HG02763 (cell line): Measurements from ENCODE around the gene CNTN1.
"Not testable (repeated sequence)": the region's sequence is repeated elsewhere in the genome, so short reads cannot be mapped to it uniquely, and the experiment has no call there.

Experiments used
- ATAC-seq: cut with Tn5 transposase; IDR thresholded peaks from one replicate; pipeline ENCODE4 v1.9.1; 2021; ENCODE audit warnings: mild to moderate bottlenecking, moderate library complexity; ENCODE audit not compliant: unreplicated experiment

Gene CNTN1

DNA sequence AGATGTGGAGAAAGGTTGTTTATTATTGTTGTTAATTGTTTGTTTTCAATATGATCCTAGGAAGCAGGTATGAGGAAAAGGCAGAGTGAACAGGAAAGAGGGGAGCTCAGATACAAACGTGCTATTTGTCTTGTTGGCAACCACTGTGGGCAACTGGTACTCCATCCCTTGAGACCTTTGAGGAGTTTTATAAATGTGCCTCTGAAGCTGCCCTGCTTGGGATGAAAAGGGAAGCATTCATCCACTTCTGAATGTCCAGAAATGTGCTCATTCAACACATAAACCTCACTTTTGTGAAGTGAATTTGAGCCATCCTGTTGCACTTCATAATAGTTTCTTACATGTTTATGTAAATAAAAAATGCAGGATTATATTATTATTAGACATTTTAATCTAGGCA, 331.6 kb downstream of the CNTN1 start:
- no peak for ATAC-seq

DNA sequence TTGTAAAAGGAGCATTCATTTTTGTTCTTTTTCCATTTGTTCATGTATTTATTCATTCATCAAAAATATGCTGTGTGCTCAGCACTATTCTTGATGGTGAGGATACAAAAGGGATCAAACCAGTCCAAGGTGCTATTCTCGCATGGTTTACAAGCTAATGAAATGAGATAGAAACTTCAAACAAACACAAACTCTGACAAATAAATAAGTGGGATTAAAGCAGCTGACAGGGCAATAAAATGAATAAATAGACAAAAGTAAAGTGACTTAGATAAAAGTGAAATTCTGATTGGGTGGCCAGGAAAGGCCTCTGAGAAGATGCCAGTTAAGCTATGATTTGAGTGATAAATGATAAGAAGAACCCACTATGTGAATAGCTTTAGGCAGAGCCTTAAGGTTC, 333.9 kb downstream of the CNTN1 start:
- no peak for ATAC-seq

DNA sequence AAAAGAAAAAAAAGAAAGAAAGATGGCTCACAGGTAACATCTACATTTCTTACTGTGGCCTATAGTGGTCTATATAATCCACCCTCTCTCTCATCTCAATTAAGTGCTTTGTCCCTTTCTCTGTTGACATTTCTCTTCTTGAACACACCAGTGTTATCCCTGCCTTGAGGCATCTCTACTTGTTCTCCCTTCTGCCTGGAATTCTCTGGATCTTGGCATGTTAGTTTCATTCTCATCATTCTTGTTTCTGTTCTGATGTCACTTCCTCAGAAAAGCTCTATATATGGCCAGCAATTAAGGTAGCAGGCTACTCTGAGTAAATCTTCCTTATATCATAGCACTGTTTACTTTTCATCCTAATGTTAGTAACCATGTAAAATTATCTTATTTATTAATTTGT, 340.1 kb downstream of the CNTN1 start:
- no peak for ATAC-seq

DNA sequence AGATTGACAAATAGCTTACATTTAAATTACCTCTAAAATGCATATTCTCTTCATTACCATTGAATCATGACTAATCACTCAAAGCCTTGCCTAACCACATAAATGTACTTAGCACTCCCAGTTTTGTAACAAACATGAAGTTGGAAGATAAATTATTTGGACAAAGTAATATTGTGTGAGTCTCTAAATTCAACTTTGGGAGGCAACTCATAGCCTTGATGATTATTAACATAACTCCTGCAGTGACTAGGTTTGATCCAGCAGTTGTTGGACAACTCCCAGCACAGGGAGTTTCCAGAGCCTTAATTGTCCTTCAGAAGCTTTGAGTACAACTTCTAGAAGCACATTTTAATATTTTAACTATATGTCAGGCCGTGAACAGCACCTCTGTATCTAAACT, 342.4 kb downstream of the CNTN1 start:
- no peak for ATAC-seq

DNA sequence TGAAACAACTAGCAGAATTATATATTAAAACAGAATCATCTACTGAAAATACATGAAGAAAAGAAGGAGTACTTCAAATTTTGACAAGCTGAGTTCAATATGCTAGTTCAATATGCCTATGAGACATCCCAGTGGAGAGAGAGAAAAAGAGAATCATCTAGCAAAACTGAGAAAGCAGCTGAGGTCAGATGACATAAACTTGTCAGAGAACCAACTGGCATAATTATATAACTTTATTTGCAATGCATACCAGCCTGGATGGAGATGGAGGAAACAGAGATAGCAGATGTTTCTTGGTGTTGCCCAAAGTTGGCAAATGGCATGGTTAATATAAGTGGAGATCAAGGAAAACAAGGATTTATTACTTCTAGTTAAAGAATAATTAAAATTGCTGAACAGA, 347.2 kb downstream of the CNTN1 start:
- no peak for ATAC-seq

DNA sequence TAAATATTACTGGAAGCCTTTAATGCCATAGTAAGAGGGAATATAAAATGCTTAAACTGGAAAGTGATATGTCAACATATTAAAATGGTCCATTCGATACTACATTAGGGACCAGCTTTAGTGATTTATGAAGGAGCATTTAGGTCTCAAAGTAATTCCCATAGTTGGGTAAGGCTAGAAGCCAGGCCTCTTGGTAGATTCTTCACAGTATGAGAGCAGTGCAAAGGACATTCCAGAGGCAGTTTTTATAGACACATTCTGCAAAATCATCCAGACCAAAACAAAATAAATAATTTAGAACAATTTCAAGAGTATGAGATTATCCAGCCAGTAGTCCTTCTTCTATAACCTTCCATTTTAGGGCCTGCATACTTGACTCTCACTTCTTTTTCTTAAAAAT, 353.3 kb downstream of the CNTN1 start:
- ATAC-seq, result no peak

DNA sequence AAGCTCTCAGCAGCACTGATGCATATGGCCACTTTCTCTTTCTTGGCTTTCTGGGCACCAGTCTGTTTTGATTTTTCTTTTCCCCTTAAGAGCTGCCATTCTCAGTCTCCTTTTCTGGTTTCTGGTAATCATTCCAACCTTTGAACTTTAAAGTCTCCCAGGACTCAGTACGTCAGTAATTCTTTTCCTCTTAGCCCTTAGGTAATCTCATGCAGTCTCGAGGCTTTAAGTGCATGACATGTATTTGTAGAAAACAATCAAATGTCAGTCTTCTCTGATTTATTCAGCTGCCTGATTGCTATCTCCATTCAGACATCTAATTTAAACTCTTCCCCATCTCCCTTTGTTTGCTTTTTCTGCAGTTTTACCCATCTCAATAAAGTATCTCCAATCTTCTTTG, 356.8 kb downstream of the CNTN1 start:
- no peak for ATAC-seq

DNA sequence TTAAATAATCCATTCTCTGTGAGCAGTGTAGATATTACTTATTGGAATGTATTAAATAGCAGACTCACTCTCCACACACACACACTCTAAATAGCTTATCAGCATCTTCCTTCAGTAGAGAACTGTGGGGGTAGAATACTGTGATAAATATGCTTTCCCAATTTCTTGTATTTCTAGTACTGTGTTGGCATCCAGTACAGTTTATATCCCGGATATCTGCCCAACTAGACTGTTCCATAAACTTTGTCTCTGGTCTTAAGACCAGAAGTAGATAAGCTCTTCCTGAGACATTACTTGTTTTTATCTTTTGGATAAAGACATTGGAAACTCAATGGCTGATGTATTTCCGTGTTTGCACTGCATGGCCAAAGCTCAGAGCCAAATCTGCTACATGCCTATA, 359.7 kb downstream of the CNTN1 start:
- ATAC-seq, result no peak

DNA sequence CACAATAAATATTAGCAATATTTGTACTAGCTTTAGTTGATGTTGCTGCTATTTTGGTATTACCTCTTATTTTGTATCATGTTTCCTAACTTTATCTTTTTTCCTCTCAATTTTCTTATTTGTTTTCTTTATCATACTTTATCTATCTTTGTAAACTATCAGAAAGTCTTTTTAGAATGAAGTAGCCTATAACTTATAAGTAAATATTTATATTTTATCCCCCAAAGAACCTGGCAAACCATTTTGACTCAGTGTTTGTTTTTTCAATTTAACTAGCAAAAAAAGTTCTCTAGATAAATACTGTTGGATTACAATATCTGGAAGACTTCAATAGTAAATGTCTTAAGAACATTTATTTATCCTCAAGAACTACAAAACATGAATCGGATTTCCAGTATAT, 360.2 kb downstream of the CNTN1 start:
- no peak for ATAC-seq

DNA sequence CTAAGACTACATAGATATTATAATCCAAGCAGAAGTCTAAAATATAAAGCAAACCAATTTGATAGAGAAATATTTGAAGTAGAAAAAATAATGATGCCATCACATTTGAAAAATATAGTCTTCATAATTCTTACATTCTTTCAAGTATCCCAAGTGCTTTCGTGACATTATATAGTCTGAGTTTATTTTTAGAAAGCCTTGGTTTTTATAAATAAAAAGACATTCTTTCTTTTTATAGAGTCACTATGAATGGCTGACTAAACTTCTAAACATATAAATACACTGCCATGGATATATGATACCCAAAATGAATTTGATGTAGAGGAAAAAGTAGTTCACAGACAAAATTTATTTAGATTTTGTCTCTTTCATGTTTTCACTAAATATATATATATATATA, 360.8 kb downstream of the CNTN1 start:
- ATAC-seq, result no peak

DNA sequence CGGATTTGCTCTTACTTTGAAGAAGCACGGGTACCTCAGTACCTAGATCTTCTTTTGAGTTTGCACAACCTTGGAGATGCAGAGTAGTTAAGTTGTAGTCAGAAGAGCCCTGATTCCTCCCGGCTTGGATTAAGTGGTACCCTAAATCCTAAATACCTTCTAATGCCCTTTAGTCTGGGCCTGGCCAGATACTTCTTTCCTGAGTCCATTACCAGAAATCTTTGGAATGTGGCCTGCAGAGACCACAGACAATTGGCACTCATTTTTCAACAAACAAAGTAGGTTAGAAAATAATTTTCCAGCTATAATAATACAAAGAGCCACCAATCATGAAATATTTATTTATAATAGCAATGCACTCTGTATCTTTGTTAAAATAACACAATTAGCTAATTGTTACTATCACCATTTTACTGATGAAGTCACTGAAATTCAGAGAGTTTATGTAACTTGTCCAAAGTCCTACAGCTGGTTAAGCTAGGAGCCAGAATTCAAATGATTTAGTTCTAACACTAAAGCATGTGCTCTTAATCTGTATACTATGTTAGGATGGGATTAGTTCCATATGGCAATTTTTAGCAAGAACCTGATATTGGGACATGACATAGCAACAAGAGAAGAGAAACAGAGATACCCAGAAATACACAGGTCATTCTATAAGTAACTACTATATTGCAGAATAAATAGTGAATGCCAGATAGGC, 363.8 kb downstream of the CNTN1 start:
- ATAC-seq, result no peak

DNA sequence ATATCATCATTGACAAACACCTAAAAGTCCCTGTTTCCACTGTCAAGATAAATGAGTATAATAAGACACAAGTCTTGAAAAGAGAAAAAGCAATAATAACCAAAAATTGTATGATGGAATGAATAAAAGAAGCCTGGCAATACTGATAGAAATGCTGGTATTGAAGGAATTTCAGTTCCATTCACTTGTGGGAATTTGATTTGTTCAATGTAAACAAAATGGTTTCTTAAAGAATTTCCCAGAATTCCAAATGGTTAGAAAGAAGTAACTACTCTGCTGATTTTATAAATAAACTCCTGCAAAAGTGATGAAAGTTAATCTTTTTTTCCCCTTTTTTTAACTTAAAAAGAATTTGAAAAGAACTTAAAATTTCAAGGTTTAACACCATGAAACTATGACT, 366.0 kb downstream of the CNTN1 start:
- no peak for ATAC-seq

DNA sequence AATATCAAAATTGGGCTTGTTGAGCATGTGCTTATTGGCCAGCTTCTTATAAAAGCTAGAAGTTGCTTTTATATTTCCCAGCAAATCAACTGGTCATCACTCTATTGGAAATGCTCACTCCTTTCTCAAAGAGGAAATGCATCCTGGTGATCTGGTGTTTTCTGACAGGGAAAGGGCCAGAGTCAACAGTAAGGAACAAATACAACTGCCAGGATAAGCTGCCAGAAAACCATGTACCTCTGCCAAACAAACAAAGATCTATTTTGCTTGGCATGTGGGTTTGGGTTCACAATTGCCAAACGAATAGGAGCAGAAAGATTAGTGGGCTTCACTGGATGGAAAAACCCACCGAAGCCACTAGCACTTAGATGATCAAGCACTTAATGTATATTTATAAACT, 369.0 kb downstream of the CNTN1 start:
- no peak for ATAC-seq

DNA sequence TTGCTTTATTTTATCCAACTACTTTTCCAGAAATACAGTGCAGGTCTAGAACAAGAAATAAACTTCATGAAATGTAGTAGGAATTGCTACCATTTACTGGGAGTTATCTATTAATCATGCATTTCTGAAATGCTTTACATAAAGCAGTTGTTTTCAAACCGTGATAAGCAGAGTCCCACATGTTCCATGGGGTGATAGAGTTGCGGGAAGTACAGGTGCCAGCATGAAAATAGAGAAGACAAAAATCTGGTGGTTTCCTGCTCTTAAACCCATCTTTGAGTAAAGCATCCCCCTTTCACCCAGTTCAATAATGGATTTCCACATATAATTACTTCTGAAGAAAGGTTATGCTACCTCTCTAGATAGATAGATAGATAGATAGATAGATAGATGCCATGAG, 372.2 kb downstream of the CNTN1 start:
- ATAC-seq, result no peak

DNA sequence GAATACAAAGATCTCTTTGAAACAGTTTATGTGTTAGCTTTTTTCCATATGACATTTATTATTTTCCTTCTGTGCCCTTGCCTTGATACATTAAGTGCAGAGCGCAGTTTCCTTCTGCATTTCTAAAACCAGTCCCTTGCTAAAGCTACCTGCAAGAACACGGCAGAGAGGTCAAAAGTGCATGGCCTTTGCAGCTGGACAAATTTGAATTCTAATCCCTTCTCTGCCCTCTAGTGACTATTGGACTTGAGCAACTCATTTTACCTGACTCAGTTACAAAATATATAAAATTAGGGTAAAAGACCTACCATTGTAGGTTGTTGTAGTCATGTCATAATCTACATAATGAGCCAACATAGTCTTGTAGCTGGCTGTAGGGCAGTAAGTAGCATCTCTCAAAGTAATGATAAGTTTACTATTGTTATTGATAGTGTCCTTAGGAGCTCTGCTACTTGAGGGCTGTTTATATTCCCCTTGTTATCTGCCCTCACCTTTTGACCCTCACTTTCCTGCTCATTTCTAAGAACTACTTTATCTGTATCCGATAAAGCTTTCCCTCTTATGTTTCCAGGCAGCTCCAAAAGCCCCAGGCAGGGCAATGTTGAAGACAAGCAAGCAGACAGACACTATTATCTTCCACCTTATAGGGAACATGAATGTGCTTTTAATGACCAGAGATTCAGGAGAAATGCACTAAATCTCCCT, 375.9 kb downstream of the CNTN1 start:
- no peak for ATAC-seq

DNA sequence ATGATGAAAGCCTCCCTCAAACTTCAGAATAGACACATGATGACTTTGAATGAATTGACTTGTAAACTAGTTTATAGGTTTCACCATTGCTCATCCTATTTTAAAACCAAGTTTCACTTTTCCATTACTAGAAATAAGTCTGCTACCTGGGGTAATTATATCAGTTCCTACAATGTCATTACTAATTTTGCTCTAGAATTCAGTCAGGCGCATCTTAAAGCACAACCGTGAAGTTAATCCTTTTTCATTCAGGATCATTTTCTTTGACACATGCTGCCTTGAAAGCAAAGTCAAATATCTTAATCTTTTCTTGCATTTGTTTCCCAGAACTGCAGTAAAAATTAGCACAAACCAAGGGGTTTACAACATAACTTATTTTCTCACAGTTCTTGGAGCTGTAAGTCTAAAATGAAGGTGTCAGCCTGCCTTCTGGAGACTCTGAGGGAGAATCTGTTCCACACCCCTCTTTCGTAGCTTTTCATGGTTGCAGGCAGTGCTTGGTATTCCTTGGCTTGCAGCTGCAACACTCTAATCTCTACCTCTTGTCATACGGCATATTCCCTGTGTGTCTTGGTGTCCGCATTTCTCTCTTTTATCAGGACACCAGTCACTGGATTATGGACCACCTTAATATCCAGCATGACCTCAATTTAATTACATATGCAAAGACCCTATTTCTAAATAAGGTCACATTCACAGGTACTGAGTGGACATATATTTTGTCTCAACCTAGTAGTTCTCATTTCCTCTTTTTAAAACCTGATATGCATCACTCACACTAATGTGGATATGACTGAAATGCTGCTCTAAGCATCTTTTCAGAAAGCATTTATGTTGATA, 381.6 kb downstream of the CNTN1 start:
- no peak for ATAC-seq

DNA sequence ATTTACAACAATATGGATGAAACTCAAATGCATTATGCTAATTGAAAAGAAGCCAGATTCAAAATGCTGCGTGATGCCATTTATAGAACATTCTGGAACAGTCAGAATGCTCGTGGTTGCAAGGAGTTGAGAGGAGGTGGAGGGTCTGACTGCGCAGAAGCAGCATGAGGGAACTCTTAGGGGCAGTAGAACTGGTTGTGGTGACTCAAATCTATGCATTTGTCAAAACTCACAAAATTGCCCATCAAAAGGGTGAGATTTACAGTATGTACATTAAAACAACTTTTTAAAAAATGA, 382.2 kb downstream of the CNTN1 start:
- ATAC-seq, result no peak

DNA sequence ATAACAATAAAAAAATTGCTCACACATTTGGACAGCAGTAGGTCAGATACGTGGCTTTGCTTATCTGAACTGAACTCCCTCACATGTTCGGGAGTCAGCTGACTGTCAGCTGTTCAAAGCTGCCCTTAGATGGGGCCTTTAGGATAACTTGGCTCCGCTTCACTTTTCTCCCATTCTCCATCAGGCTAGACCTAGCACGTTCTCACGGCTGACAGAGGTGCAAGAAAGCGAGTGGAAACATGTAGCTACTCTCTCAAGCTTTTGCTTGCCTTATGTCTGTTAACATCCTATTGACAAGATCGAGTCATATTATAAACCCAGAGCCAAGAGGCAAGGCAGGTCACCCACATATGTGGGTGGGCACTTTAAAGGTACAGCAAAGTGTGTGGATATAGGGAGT, 383.9 kb downstream of the CNTN1 start:
- ATAC-seq, result no peak

DNA sequence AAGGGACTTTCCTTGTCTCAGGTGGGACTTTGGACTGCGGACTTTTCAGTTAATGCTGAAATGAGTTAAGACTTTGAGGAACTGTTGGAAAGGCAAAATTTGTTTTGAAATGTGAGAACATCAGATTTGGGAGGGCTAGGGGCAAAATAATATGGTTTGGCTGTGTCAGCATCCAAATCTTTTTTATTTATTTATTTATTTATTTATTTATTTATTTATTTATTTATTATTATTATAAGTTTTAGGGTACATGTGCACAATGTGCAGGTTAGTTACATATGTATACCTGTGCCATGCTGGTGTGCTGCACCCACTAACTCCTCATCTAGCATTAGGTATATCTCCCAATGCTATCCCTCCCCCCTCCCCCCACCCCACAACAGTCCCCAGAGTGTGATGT, 389.0 kb downstream of the CNTN1 start:
- ATAC-seq, result not testable (repeated sequence)

DNA sequence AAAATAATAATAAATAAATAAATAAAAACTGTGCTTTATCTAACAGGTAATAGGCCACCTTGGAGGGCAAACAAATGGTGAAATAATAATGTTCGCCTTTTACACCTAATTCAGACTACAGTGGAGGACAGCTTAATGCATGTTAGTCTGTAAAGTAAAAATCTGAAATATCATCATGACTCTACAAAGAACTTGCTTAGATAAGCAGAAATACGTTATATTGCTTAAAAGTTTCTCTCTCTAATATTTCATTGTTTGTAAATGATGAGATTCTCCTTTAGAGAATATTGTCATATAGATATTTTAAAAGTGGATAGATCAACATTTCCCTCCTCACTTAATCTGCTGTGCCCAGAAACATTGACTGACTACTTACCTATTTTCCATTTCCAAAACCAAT, 397.2 kb downstream of the CNTN1 start:
- no peak for ATAC-seq

DNA sequence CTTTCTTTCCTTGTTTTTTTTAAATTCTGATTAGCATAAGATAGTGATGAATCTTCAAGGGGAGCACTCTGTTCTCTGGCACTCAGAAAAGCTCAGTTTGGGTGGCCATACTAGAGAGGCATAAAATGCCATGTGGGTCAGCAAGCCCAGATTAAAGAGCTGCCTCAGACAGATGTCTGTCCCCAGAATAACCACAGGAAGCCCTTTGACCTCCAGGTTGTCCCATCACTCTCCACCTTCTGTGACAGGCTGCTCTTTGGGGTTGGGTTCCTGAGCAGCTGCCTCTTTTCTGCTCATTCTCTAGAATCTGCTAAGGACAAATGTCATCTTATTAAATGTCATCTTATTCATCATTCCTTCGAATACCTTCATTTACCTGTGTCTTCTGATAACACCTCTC, 399.9 kb downstream of the CNTN1 start:
- ATAC-seq, result no peak

DNA sequence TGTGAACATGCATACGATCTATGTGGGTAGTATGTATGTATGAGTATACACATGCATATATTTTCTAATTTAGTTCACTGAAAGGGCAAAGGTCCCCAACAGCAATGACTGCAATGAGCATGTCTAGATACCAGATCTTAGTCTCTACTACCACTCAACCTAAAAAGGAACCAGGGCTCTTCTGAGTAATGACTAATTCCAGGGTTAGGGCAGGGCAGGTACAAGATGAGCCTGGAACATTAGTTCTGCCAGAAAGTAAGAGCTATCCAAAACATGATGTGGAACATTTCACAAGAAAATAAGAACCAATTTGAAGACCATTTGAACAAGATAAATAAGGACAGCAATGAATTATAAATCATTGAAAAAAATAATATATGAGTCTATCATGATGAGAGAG, 404.6 kb downstream of the CNTN1 start:
- no peak for ATAC-seq
